HG03135 (cell line): ENCODE measurements around the gene ST6GALNAC2.
"Not testable (repeated sequence)": the region's sequence is repeated elsewhere in the genome, so short reads cannot be mapped to it uniquely, and the experiment has no call there.

Experiments used
- ATAC-seq: cut with Tn5 transposase; IDR thresholded peaks from one replicate; pipeline ENCODE4 v1.9.1; 2021; ENCODE audit warnings: mild to moderate bottlenecking, moderate library complexity; ENCODE audit not compliant: unreplicated experiment

Gene ST6GALNAC2

GRCh38 chr17:76585649-76586593 lies at the start of gene ST6GALNAC2:
Gene ST6GALNAC2 (minus strand): TSS chr17:76585860. CDS start chr17:76585808, 52 bp downstream.
- ATAC-seq = no peak

- ATAC-seq = no peak
Observed at GRCh38 chr17:76635039-76635438, 49.4 kb upstream of the ST6GALNAC2 start.

GRCh38 chr17:76633628-76634328 lies 48.1 kb upstream of the ST6GALNAC2 start:
- ATAC-seq = no peak

GRCh38 chr17:76631821-76632565 lies 46.3 kb upstream of the ST6GALNAC2 start:
- no peak for ATAC-seq

GRCh38 chr17:76630151-76630550 lies 44.5 kb upstream of the ST6GALNAC2 start:
- no peak for ATAC-seq

- ATAC-seq = no peak
Observed at GRCh38 chr17:76627510-76627909, 41.9 kb upstream of the ST6GALNAC2 start.

- no peak for ATAC-seq
Observed at GRCh38 chr17:76626442-76626841, 40.8 kb upstream of the ST6GALNAC2 start.

GRCh38 chr17:76625496-76625895 lies 39.8 kb upstream of the ST6GALNAC2 start:
- no peak for ATAC-seq

- no peak for ATAC-seq
Observed at GRCh38 chr17:76623271-76624146, 37.8 kb upstream of the ST6GALNAC2 start.

GRCh38 chr17:76617838-76618237 lies 32.2 kb upstream of the ST6GALNAC2 start:
- ATAC-seq = no peak

GRCh38 chr17:76614912-76615617 lies 29.4 kb upstream of the ST6GALNAC2 start:
- ATAC-seq = no peak

GRCh38 chr17:76614064-76614759 lies 28.6 kb upstream of the ST6GALNAC2 start:
- not testable (repeated sequence) for ATAC-seq

GRCh38 chr17:76612977-76613851 lies 27.6 kb upstream of the ST6GALNAC2 start:
- no peak for ATAC-seq

- ATAC-seq = no peak
Observed at GRCh38 chr17:76612465-76612864, 26.8 kb upstream of the ST6GALNAC2 start.

GRCh38 chr17:76611758-76612157 lies 26.1 kb upstream of the ST6GALNAC2 start:
- no peak for ATAC-seq

- not testable (repeated sequence) for ATAC-seq
Observed at GRCh38 chr17:76611080-76611749, 25.6 kb upstream of the ST6GALNAC2 start.

GRCh38 chr17:76606685-76607084 lies 21.0 kb upstream of the ST6GALNAC2 start:
- not testable (repeated sequence) for ATAC-seq
